Limb (tissue), 2 donors: ENCODE measurements around the gene GATD1.

Source experiments
- DNase-seq, 2 donors: peaks; one replicate each; pipeline ENCODE4 v3.0.0-alpha.2; 2016; ENCODE audit errors: extremely low spot score in 2 of 2

GATD1 gene

GRCh38 chr11:777288-778255, at the start of gene GATD1:
Gene GATD1 (minus strand): TSS chr11:777487. CDS start chr11:777462, 25 bp downstream.
- DNase-seq, result peak; percentile 91 to 96

- no peak for DNase-seq
These were observed 49.5 kb upstream of the GATD1 start for GRCh38 chr11:826836-827145.

GRCh38 chr11:826227-826621, 48.9 kb upstream of the GATD1 start:
- DNase-seq, result no peak

GRCh38 chr11:825366-826226, 48.3 kb upstream of the GATD1 start:
- DNase-seq, result no peak

GRCh38 chr11:824942-825341, 47.7 kb upstream of the GATD1 start:
- DNase-seq, result no peak

GRCh38 chr11:824292-824880, 47.1 kb upstream of the GATD1 start:
- peak in 1 of 2 donors; percentile 76 for DNase-seq

- no peak for DNase-seq
These were observed 46.4 kb upstream of the GATD1 start for GRCh38 chr11:823441-824291.

- no peak for DNase-seq
These were observed 44.5 kb upstream of the GATD1 start for GRCh38 chr11:821512-822371.

GRCh38 chr11:820655-821511, 43.6 kb upstream of the GATD1 start:
- no peak for DNase-seq

- no peak for DNase-seq
These were observed 42.8 kb upstream of the GATD1 start for GRCh38 chr11:819943-820649.

- peak; percentile 90 to 93 for DNase-seq
These were observed 42.0 kb upstream of the GATD1 start for GRCh38 chr11:819129-819931.

GRCh38 chr11:818396-819128, 41.3 kb upstream of the GATD1 start, which contains the start of gene PNPLA2:
Gene PNPLA2 (plus strand): TSS chr11:818914. CDS start chr11:819719, 805 bp downstream.
- no peak for DNase-seq

GRCh38 chr11:816433-816779, 39.1 kb upstream of the GATD1 start:
- no peak for DNase-seq

GRCh38 chr11:815675-816432, 38.6 kb upstream of the GATD1 start:
- no peak for DNase-seq

- no peak for DNase-seq
These were observed 36.3 kb upstream of the GATD1 start for GRCh38 chr11:813456-814096.

- no peak for DNase-seq
These were observed 35.8 kb upstream of the GATD1 start for GRCh38 chr11:813072-813455.
